Lower leg skin (tissue), 3 donors: ENCODE results near the gene LRRC36.

ENCODE experiments used
- CTCF ChIP-seq, 3 donors: fragments of 450-650 bp; IDR thresholded peaks; one replicate each; pipeline ENCODE4 v1.5.1; 2016; ENCODE audit warnings: antibody characterized with exemption in 3 of 3, mild to moderate bottlenecking in 3 of 3, moderate library complexity in 2 of 3
- POLR2A ChIP-seq, 2 donors: fragments of 450-650 bp; IDR thresholded peaks; one replicate each; pipeline ENCODE4 v1.6.1; 2016 to 2017; ENCODE audit warnings: antibody characterized with exemption in 2 of 2, mild to moderate bottlenecking in 1 of 2, moderate library complexity in 1 of 2

DNA sequence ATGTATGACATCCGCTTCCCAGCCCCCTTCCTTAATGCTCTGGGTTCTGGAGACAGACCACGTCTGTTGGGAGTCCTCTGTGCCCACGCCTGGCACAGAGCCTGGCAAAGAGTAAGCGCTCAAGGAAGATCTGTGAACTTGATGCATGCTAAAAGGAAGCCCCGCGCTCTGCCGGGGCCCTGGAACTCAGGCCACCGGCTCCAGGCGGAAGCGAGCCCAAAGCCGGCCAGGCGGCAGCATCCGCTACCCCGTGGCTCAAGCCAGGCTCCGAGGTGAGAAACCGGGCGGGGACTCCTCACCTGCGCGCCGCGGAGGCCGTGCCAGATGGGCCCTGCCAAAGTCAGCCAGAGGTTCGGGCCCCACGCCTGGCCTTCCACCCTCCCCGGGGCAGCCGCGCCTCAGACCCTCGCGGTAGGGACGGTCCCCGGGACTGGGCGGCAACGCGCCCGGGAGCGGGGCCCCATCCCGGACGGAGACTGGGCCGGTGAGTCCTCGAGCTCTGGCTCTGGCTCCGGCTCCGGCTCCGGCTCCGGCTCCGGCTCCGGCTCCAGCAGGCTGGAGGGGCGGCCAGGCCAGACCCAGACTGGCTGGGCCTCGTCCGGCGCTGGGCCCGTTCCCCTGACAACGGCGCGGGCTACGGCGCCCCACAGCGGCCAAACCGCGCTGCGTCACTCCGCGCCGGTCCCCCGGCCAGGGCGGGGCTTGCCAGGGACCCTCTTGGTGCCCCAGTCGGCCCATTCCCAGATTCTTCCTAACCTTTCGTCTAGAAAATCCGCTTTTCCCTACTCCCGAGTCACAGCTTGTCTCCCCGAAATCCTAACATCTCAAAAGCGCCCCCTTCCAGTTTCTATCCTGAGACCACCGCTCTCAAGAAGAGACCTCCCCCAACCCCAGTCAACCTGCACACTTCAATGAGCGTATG is 89.5 kb downstream of the LRRC36 start, which contains the start of gene ZDHHC1:
- TF ChIP-seq CTCF (IDR thresholded peaks at IDR 0.05) (no peak), POLR2A (IDR thresholded peaks at IDR 0.05) (no peak)
